ENCODE data around the gene SNED1.

GRCh38 chr2:241009191-241009590, 10.8 kb downstream of the SNED1 start:
- TF ChIP-seq, protein P1, sequence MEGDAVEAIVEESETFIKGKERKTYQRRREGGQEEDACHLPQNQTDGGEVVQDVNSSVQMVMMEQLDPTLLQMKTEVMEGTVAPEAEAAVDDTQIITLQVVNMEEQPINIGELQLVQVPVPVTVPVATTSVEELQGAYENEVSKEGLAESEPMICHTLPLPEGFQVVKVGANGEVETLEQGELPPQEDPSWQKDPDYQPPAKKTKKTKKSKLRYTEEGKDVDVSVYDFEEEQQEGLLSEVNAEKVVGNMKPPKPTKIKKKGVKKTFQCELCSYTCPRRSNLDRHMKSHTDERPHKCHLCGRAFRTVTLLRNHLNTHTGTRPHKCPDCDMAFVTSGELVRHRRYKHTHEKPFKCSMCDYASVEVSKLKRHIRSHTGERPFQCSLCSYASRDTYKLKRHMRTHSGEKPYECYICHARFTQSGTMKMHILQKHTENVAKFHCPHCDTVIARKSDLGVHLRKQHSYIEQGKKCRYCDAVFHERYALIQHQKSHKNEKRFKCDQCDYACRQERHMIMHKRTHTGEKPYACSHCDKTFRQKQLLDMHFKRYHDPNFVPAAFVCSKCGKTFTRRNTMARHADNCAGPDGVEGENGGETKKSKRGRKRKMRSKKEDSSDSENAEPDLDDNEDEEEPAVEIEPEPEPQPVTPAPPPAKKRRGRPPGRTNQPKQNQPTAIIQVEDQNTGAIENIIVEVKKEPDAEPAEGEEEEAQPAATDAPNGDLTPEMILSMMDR (IDR thresholded peaks at IDR 0.05), result no peak
- no peak for TF ChIP-seq EZH2 (IDR thresholded peaks at IDR 0.05)
- TF ChIP-seq EZH2phosphoT487 (IDR thresholded peaks at IDR 0.05), result no peak
